AG09309 (cell line): Measurements from ENCODE around the gene DLGAP5.

Experiments
- DNase-seq: peaks from one replicate; pipeline ENCODE4 v3.0.0-alpha.2; 2010; ENCODE audit warnings: low read depth
- H3K4me3 ChIP-seq: 2 replicates; pipeline ENCODE4 v1.5.1; 2011; ENCODE audit warnings: mild to moderate bottlenecking, low read depth, low read length, moderate library complexity; ENCODE audit not compliant: control insufficient read depth
- TF ChIP-seq, protein P1 (sequence below): IDR thresholded peaks from 2 replicates; pipeline ENCODE4 v1.5.1; 2011; ENCODE audit warnings: mild to moderate bottlenecking, low read depth, low read length, inconsistent platforms; ENCODE audit not compliant: insufficient read depth, control insufficient read depth; ENCODE audit errors: missing control alignments

Gene DLGAP5

DNA sequence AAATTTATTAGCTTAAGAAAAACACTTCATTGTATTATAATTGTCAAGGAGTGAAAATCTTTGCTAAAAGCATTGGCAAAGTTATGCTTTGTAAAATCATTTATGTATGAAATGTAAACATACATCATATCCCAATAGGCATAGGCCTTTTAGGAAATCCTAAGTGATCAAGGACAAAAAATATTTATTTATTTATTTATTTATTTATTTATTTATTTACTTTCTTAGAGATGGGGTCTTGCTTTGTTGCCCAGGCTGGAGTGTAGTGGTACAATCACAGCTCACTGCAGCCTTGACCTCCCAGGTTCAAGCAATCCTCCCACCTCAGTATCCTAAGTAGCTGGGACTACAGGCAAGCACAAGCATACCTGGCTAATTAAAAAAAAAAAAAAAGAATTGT is 32.0 kb upstream of the DLGAP5 start:
- TF ChIP-seq, protein P1, sequence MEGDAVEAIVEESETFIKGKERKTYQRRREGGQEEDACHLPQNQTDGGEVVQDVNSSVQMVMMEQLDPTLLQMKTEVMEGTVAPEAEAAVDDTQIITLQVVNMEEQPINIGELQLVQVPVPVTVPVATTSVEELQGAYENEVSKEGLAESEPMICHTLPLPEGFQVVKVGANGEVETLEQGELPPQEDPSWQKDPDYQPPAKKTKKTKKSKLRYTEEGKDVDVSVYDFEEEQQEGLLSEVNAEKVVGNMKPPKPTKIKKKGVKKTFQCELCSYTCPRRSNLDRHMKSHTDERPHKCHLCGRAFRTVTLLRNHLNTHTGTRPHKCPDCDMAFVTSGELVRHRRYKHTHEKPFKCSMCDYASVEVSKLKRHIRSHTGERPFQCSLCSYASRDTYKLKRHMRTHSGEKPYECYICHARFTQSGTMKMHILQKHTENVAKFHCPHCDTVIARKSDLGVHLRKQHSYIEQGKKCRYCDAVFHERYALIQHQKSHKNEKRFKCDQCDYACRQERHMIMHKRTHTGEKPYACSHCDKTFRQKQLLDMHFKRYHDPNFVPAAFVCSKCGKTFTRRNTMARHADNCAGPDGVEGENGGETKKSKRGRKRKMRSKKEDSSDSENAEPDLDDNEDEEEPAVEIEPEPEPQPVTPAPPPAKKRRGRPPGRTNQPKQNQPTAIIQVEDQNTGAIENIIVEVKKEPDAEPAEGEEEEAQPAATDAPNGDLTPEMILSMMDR, result no peak
- no peak overlapping the region for H3K4me3 ChIP-seq
- no peak for DNase-seq

DNA sequence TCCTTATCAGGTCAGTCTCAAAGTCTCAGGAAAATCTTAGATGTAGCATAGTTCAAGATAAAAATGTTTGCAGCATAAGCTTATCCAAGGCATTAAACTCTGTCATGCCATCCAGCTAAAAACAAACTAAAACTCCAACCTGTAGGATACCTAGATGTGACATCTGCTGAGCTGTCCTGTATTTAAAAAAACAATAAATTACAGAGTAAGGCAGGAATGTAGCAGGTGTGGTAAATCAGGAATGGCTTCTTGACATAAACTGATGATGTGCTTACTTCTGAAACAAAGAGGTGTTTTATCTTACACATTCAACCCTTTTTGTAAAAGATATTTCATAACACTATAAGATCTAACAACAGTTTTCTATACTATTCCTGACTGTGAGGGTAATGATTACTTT is 30.6 kb upstream of the DLGAP5 start:
- H3K4me3 ChIP-seq, result no peak overlapping the region
- TF ChIP-seq, protein P1, result no peak
- DNase-seq, result no peak

DNA sequence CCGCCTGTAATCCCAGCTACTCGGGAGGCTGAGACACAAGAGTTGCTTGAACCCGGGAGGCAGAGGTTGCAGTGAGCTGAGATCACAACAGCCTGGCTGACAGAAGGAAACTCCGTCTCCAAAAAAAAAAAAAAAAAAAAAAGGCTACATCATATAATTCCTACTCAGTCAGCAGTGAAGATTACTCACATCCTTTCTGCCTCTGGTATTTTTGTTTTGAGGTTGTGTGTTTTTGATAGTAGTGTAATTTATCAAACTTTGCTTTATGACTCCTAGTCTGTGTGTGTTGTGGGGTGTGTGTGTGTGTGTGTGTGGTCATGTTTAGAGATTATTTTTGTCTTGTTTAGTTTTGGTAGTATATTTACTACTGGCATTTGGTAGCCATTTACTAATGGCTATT is 29.8 kb upstream of the DLGAP5 start:
- DNase-seq, result peak; percentile 18
- H3K4me3 ChIP-seq, result no peak overlapping the region
- TF ChIP-seq, protein P1, result no peak

DNA sequence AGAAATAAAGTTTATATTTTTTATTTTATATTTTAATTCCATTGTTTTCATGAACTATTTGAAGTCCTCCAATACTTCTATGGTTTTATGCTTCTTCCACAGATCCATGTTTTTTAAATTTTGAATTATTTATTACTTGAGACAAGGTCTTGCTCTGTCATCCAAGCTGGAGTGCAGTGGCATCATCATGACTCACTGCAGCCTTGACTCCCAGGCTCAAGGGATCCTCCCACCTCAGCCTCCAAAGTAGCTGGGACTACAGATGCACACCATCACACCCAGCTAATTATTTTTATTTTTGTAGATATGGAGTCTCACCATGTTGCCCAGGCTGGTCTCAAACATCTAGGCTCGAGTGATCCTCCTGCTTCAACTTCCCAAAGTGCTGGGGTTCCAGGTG is 28.8 kb upstream of the DLGAP5 start:
- TF ChIP-seq, protein P1, result no peak
- DNase-seq, result no peak
- H3K4me3 ChIP-seq, result no peak overlapping the region

DNA sequence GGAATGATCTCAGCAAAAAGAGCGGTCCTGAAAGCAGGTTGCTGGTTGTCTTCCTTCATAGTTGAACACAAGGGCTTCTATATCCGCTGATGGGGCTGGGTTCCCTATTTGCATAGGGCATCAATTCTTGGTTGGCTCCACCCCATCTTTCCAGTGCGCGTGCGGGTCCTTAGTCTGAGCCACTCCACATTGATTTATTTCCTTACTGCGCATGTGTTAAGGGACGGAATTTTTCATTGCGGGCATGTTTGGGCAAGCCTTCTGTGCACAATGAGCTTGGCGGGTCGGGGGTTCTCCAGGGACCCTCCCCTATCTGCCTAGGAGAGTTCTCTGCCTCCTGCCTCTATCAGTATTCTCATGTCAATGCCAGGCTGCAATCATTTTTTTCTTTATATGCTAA is 21.2 kb upstream of the DLGAP5 start:
- DNase-seq, result no peak
- no peak overlapping the region for H3K4me3 ChIP-seq
- TF ChIP-seq, protein P1, result no peak

DNA sequence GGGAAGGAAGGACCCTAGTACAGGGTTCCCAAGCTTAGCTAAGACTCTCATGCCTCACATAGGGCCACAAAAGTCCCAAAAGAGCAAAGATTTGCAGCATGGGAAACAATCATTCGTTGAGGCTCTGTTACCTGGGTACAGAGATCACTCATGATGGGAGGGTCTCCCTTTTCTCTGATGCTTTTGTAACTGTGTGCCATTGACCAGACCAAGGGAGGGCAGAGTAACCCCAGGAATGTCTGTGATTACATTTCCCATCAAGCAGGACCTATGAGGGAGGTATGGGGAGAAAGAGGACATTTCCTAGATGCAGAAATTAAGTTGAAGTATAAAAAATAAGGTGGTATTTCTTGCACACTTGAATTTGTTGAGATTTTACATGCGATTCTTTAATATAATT is 16.4 kb upstream of the DLGAP5 start:
- DNase-seq, result no peak
- TF ChIP-seq, protein P1, result no peak
- no peak overlapping the region for H3K4me3 ChIP-seq

DNA sequence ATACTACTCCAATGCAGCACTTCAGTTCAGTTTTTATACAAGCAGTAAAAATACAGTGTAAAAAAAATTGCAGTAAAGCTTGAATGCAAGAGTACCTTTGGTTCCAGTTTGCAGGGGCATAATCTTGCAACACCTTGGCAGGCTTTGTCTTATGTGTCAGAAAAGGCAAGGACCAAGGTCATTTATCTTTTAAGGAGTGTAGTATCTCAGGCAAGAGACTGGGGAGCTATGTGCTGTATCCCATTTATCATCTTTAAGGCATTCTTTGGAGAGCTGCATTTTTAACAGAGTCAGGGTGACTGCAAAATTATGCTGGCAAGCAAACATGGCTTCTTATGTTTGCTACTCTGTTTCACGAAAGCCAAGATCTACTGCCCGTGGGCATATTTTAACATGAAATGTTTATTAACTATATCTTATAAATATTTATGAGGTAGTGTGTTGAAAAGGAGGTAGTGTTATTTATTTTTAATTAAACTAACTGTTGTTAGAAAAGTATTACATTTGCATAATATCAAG is 14.8 kb upstream of the DLGAP5 start:
- TF ChIP-seq, protein P1, result no peak
- H3K4me3 ChIP-seq, result no peak overlapping the region
- no peak for DNase-seq
